ENCODE data around the gene VPS72.

The VPS72 gene

DNA sequence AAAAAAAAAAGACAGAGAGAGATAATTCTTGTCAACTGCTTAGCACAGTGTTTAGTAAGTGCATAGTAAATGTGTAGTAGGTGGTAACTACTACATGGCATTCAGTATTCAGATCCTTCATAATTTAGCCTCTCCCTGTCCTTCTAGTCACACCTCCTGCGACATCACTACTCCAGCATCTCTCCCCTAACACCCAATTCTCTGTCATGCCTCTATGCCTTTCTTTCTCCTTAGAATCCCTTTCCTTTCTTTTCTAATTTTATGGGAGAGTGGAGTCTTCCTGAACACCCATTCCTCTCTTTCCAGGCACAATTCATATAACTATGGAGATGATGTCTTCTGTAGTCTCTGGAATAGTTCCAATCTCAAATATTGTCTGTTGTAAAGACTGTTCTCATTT lies 3.9 kb upstream of the VPS72 start:
- no peak overlapping the region for H3K27ac ChIP-seq

GRCh38 chr1:151193304-151193703 lies 3.3 kb upstream of the VPS72 start:
- TF ChIP-seq CTCF (conservative IDR thresholded peaks at IDR 0.05) = no peak
- H3K27ac ChIP-seq = no peak overlapping the region

More for the DNA sequence above, 3.9 kb upstream of the VPS72 start:
- no peak for TF ChIP-seq CTCF (conservative IDR thresholded peaks at IDR 0.05)

GRCh38 chr1:151192047-151192446 lies 2.0 kb upstream of the VPS72 start:
- TF ChIP-seq CTCF (conservative IDR thresholded peaks at IDR 0.05) = no peak
- no peak overlapping the region for H3K27ac ChIP-seq

- peak overlapping the region; percentile 88 for H3K27ac ChIP-seq
These were observed 1.3 kb downstream of the VPS72 start for GRCh38 chr1:151188667-151189066.

GRCh38 chr1:151187205-151187604 lies 2.8 kb downstream of the VPS72 start:
- no peak for TF ChIP-seq CTCF (conservative IDR thresholded peaks at IDR 0.05)
- peak overlapping the region; percentile 88 for H3K27ac ChIP-seq

GRCh38 chr1:151184211-151184610 lies 5.8 kb downstream of the VPS72 start:
- no peak overlapping the region for H3K27ac ChIP-seq
- no peak for TF ChIP-seq CTCF (conservative IDR thresholded peaks at IDR 0.05)

DNA sequence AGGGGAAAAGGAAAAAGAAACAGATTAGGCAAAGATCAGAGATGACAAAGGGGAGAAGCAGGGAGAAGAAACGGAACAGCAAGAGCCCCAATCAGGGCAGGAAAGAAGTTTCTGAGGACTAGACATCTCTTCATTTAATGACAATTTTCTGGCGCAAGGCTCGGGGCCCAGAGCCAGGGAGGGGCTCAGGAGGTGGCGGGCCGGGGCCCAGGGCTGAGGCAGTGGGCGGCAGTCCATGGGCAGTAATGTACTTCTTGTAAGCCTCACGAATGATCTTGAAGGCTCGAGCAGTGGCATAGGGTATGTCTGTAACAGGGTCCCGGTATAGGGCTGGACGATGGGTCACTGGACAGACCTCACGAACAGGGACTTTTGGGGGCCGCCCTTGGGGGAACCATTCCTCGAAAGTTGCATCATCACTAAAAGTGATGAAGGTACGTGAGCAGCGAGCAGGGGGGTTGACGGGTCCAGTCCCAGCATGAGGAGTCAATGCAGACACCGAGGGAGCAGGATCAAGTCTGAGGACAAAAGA lies 13.4 kb downstream of the VPS72 start:
- H3K27ac ChIP-seq = no peak overlapping the region
- TF ChIP-seq CTCF (conservative IDR thresholded peaks at IDR 0.05) = no peak

DNA sequence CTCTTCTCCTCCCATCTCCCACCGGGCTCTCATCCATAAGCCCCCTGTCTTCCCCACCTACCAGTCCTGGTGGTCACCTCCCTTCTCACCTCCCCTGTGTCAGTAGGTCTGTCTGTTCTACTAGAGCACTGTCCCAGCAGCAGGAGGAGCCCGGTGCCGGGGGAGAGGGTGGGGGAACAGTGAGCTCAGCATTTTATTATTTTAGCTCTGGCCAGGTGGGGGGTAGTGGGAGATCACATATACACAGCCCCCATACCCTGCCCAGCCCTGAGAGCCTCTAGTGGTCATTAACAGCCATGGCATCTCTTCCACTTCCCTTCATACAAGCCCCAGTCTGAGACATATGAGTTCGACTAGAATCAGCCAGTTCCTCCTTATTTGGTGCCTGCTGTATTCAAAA lies 14.1 kb downstream of the VPS72 start, which contains the start of gene TMOD4:
TMOD4 (minus strand) TSS at position 119 of the 400 bp plus-strand sequence. CDS start 1,106 bp downstream, outside the sequence.
- peak; percentile 71 for TF ChIP-seq CTCF (conservative IDR thresholded peaks at IDR 0.05)
- H3K27ac ChIP-seq = no peak within 1 kb of the TSS

Data from VCaP (cell line).